IPS DF 6.9 (cell line): Measurements from ENCODE around the gene MYPN.
"Not testable (repeated sequence)": the region's sequence is repeated elsewhere in the genome, so short reads cannot be mapped to it uniquely, and the experiment has no call there.

Experiments used
- DNase-seq: peaks from one replicate; pipeline ENCODE4 v3.0.0-alpha.2; 2013; ENCODE audit warnings: low read depth, low spot score
- H3K27ac ChIP-seq: one replicate; pipeline ENCODE4 v1.5.1; 2013; ENCODE audit warnings: low read length, control low read depth
- H3K27me3 ChIP-seq: 2 replicates; pipeline ENCODE4 v1.6.1; 2013; ENCODE audit warnings: mild to moderate bottlenecking, low read length; ENCODE audit not compliant: control insufficient read depth, insufficient read depth
- H3K36me3 ChIP-seq: 2 replicates; pipeline ENCODE4 v1.6.1; 2013; ENCODE audit warnings: low read length; ENCODE audit not compliant: control insufficient read depth, insufficient read depth
- H3K4me1 ChIP-seq: 2 replicates; pipeline ENCODE4 v1.6.1; 2013; ENCODE audit warnings: low read length; ENCODE audit not compliant: control insufficient read depth, insufficient read depth
- H3K4me3 ChIP-seq: 2 replicates; pipeline ENCODE4 v1.5.1; 2013; ENCODE audit warnings: mild to moderate bottlenecking, low read length
- H3K9me3 ChIP-seq: 2 replicates; pipeline ENCODE4 v1.6.1; 2013; ENCODE audit warnings: low read length, inconsistent platforms; ENCODE audit not compliant: control insufficient read depth, insufficient read depth
- WGBS: extraction: QIAGEN DNeasy Blood & Tissue Kit; methylation state at CpG from one replicate; pipeline ENCODE4 v1.1.7; 2013; ENCODE audit warnings: mixed read lengths, missing lambda C conversion rate; ENCODE audit not compliant: insufficient read length, insufficient coverage; 5-methylcytosine and 5-hydroxymethylcytosine counted together

MYPN gene

DNA sequence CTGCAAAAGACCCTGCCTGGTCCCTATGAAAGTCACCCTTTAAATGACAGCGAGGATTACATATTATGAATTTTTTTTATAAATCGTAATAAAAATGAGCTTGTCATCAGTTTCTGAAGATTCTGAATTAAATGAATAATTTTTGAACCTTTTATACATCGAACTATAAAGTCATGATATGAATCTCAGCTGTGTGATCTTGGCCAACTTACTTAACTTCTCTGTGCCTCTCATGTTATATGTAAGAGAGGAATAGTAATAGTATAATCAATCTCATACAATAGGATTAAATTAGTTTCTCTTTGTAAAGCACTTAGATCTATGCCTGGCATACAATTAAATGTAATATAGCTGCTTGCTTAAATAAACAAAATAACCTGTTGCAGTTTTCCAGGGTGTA lies 127.9 kb downstream of the MYPN start:
- DNase-seq: no peak
- no peak overlapping the region for H3K27ac ChIP-seq
- no peaks in the 10 kb centered on the region for H3K9me3 ChIP-seq
- peaks cover 1% of the 10 kb centered on the region; the same call in 1 of the 2 replicates for H3K27me3 ChIP-seq
- no peak overlapping the region for H3K4me3 ChIP-seq
- H3K4me1 ChIP-seq: no peaks in the 10 kb centered on the region
- no peaks in the 10 kb centered on the region for H3K36me3 ChIP-seq
- no CpG with 5 or more reads among the region's 3 CpGs for WGBS

DNA sequence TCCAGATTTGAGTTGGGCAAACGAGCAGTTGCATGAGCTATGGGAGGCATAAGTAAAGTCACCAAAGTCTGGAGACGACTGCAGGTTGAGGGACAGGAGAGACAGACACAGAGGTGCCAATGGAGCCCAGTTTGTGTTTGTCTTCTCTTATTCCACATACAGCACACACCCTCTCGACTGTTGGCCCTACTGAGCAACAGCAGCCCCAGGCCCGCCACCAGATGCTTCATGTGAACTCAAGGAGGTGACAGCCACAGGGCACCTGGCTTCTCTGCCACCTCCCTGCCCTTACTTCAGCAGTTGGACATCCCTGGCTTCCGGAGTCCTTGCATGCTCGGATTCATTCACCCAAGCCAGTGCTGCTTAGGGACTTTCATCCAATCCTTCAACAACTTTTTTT lies 129.1 kb downstream of the MYPN start:
- Histone ChIP-seq H3K27me3 (no peaks in the 10 kb centered on the region), H3K4me1 (no peaks in the 10 kb centered on the region), H3K36me3 (no peaks in the 10 kb centered on the region), H3K4me3 (no peak overlapping the region), H3K27ac (no peak overlapping the region), H3K9me3 (no peaks in the 10 kb centered on the region)
- no CpG with 5 or more reads among the region's 6 CpGs for WGBS
- no peak for DNase-seq

DNA sequence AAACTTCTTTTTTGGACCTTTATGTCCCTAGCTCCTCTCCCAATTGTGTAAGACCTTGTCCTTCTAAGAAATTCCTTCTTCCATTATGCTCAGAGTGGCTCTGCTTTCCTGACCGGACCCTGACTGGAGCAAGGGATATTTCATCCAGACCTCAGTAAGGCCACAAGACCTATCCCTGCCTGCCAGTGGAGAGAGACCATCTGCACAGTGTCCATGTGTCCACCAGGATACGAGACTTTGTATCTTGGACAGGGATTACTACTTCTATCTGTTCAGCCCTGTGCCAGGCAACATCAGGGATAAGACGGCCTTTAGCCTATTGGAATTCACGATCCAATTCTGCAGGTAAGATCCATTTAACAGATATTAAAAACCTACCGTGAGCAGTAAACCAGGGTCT lies 129.8 kb downstream of the MYPN start:
- Histone ChIP-seq H3K36me3 (no peaks in the 10 kb centered on the region), H3K4me1 (no peaks in the 10 kb centered on the region), H3K4me3 (no peak overlapping the region), H3K27ac (no peak overlapping the region), H3K27me3 (no peaks in the 10 kb centered on the region), H3K9me3 (no peaks in the 10 kb centered on the region)
- no CpG with 5 or more reads among the region's 5 CpGs for WGBS
- DNase-seq: no peak

DNA sequence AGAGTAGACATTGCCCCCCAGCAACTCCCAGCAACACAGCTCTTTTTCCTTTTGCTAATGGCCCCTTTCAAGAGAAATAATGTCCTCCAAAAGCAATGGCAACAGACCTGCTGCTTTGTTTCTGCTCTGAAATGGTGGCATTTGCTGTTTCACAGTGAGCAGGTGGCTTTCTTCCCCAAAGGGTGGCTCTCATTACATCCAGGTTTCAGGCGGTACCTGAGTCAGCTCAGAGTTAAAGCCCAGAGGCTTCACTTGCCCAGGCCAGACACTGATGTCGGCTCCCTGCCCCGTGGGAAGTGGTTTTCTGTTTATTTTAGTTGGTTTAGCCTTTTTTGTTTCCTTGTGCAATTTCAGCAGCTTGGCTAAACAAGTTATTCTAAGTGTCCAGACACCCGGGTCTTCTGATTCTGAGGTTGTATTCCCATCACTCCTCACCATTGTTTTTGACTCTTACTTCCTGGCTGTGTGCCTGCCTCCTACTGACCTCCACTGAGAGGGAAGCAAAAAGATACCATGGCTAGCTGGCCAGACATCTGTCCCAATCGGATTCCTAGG lies 130.4 kb downstream of the MYPN start:
- no CpG with 5 or more reads among the region's 5 CpGs for WGBS
- Histone ChIP-seq H3K9me3 (no peaks in the 10 kb centered on the region), H3K4me3 (no peak overlapping the region), H3K4me1 (no peaks in the 10 kb centered on the region), H3K36me3 (no peaks in the 10 kb centered on the region), H3K27me3 (no peaks in the 10 kb centered on the region), H3K27ac (no peak overlapping the region)
- no peak for DNase-seq

DNA sequence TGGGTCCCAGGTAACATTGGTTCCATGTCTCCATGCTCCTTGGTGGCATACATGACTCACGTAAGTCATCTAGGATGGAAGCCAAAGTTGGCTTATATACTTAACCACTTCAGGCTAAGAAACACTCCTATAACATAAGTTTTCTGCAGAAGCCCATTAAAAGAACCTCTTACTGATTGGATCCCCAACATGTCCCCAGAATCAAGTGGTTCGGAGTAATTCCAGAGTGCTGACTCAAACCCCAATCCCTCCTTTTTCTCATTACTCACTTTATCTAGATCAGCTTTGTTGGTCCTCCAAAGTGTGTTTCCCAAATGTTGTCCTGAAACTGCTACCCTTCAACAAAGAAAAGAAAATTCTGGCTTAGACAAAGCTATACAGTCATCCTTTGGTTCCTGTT lies 132.8 kb downstream of the MYPN start:
- Histone ChIP-seq H3K4me3 (no peak overlapping the region), H3K36me3 (no peaks in the 10 kb centered on the region), H3K27ac (no peak overlapping the region), H3K27me3 (no peaks in the 10 kb centered on the region), H3K4me1 (no peaks in the 10 kb centered on the region), H3K9me3 (no peaks in the 10 kb centered on the region)
- no CpG with 5 or more reads among the region's 2 CpGs for WGBS
- no peak for DNase-seq

DNA sequence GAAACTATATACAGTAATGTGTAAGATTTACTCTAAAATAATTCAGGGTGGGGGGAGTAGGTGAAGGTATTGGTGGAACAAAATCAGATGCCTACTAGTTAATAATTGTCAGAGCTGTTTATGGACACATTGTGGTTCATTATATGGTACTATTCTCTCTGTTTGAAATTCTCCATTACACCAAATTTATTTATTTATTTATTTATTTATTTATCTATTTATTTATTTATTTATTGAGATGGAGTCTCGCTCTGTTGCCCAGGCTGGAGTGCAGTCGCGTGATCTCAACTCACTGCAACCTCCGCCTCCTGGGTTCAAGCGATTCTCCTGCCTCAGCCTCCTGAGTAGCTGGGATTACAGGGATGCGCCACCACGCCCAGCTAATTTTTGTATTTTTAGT lies 137.1 kb downstream of the MYPN start:
- not testable (repeated sequence) for H3K36me3 ChIP-seq, DNase-seq, H3K4me1 ChIP-seq, H3K27ac ChIP-seq, H3K4me3 ChIP-seq, H3K9me3 ChIP-seq, H3K27me3 ChIP-seq
- WGBS: no CpG with 5 or more reads among the region's 7 CpGs

DNA sequence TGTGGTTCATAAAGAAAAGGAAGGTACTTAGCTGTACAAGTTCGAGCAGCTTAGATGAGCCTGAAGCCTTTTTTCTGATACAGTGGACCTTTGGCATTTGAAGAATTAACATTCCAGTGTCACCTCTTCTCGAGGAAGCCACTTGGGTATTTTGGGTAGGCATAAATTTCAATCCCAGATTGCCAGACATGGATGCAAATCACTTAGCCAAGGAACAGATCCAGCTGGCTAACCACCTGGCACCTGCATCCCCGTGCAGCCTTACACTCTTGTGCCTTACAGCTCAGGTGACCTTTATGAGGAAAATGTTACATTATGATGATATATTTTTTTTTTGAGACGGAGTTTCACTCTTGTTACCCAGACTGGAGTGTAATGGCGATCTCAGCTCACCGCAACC lies 138.6 kb downstream of the MYPN start:
- H3K27ac ChIP-seq: no peak overlapping the region
- WGBS: no CpG with 5 or more reads among the region's 6 CpGs
- H3K9me3 ChIP-seq: no peaks in the 10 kb centered on the region
- no peak for DNase-seq
- H3K4me3 ChIP-seq: no peak overlapping the region
- no peaks in the 10 kb centered on the region for H3K36me3 ChIP-seq
- H3K27me3 ChIP-seq: no peaks in the 10 kb centered on the region; the same call in 1 of the 2 replicates
- H3K4me1 ChIP-seq: no peaks in the 10 kb centered on the region

DNA sequence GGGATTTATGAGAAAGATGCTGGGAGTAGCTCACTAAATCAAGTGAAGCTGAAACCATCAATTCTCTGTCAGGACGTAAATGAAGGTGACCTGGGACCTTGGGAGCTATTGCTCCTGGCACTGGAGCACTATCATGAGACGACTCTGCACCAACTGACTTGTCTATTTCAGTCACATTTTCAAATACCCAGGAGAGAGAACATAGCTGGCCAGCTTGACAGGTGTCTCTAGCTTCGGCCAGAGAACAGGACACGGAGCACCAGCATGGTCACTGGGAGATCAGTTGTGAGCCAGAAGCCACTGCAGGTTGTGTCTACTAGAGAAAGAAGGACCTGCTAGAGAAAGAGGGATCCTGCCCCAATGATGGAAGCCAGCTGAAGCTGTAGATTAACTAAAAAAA lies 140.0 kb downstream of the MYPN start:
- Histone ChIP-seq H3K4me1 (no peaks in the 10 kb centered on the region), H3K36me3 (no peaks in the 10 kb centered on the region), H3K27ac (no peak overlapping the region), H3K27me3 (no peaks in the 10 kb centered on the region; the same call in 1 of the 2 replicates), H3K4me3 (no peak overlapping the region), H3K9me3 (no peaks in the 10 kb centered on the region)
- no peak for DNase-seq
- WGBS: no CpG with 5 or more reads among the region's 4 CpGs

DNA sequence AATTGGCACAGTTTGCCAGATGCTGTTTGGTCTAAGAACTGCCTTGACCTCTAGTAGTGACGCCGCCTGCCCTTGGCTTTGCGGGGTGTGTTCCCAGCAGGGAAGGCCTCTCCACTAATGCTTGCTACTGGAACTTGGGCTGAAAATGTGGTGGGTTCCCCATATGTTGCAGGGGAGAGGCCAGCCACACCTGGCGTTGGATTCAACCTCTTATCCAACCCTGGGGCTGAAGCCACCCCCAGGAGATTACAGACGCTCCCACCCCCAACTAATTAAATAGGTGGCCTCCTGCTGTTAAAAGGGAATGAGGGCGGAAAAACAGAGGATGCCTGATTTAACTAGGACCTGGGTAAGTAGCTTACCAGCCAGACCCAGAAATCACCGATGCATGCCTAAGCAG lies 141.9 kb downstream of the MYPN start:
- Histone ChIP-seq H3K27me3 (no peaks in the 10 kb centered on the region; the same call in 1 of the 2 replicates), H3K9me3 (no peaks in the 10 kb centered on the region), H3K27ac (no peak overlapping the region), H3K36me3 (no peaks in the 10 kb centered on the region), H3K4me3 (no peak overlapping the region), H3K4me1 (no peaks in the 10 kb centered on the region)
- WGBS: no CpG with 5 or more reads among the region's 7 CpGs
- DNase-seq: no peak

DNA sequence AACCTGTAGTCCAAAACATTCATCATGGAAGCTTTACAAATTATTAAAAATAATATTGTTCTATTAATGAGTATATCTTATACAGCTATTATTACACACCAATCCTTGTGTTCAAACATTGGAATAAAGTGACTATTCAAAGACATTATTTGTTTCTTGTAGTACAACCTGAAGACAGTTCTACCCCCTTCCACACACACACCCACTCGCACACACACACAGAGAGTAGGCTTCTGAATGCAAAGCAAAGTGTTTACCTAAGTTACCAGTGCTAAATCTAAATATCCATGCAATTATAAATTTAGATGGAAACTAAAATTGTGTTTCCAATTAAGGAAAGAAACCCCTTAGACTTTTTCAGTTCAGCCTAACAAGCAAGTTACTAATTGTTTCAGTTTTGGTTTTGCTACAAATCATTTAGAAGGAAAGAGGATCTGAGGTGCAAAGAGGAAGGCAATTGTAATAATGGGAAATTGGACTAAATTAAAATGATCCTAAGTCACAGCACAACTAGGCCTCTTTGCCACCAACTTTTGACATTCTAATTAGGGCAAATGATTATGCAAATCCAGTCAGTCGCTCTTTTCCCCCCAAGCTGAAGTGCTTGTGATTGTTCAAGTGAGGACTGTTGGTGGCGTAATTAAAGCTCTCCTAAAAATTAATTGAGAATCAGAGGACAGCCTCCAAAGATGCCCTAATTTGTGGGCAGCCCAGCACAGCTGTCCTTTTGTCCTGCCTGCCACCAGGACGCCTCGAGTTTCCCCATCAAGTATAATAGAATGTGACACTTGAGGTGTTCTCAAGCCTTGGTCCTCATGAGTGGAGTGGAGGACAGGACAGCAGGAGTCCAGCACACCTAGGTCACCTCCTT lies 142.6 kb downstream of the MYPN start:
- no peaks in the 10 kb centered on the region; the same call in 1 of the 2 replicates for H3K27me3 ChIP-seq
- H3K4me3 ChIP-seq: no peak overlapping the region
- H3K9me3 ChIP-seq: no peaks in the 10 kb centered on the region
- H3K36me3 ChIP-seq: no peaks in the 10 kb centered on the region
- H3K27ac ChIP-seq: no peak overlapping the region
- no peaks in the 10 kb centered on the region for H3K4me1 ChIP-seq
- no CpG with 5 or more reads among the region's 5 CpGs for WGBS
- no peak for DNase-seq

DNA sequence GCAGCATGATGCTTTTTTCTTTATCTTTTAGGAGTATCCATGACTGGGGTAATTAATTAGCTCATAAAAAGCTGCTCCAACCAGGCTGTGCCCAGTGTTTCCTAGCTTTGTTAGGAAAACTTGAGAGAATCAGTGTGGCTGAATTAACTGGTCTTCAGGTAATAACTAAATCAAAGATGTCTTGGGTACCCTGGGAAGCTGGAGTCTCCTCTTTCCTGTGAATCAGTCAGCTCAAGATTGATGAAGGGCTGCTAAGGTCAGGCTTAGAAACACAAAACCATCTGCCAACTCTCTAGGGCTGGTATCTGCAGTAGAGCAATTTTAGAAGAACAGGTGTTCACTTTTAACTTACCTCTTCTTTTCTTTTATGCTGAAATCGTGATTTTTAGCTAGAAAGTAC lies 144.1 kb downstream of the MYPN start:
- no CpG with 5 or more reads among the region's 1 CpG for WGBS
- Histone ChIP-seq H3K27me3 (no peaks in the 10 kb centered on the region; the same call in 1 of the 2 replicates), H3K9me3 (no peaks in the 10 kb centered on the region), H3K36me3 (no peaks in the 10 kb centered on the region), H3K27ac (no peak overlapping the region), H3K4me1 (no peaks in the 10 kb centered on the region), H3K4me3 (no peak overlapping the region)
- no peak for DNase-seq
